Epithelial cell of esophagus (primary cell): ENCODE results near the gene NADSYN1.
"Not testable (repeated sequence)": the region's sequence is repeated elsewhere in the genome, so short reads cannot be mapped to it uniquely, and the experiment has no call there.

Source experiments
- DNase-seq: peaks from one replicate; pipeline ENCODE4 v3.0.0; 2010; ENCODE audit warnings: low read depth
- H3K4me3 ChIP-seq: 2 replicates; pipeline ENCODE4 v1.5.1; 2011; ENCODE audit warnings: mild to moderate bottlenecking, low read length, control low read depth
- CTCF ChIP-seq: IDR thresholded peaks from 2 replicates; pipeline ENCODE4 v1.5.1; 2011; ENCODE audit warnings: low read depth, mild to moderate bottlenecking, low read length, control low read depth, inconsistent platforms; ENCODE audit not compliant: insufficient read depth; ENCODE audit errors: missing control alignments

The NADSYN1 gene

GRCh38 chr11:71538666-71538990, 85.6 kb downstream of the NADSYN1 start:
- no peak overlapping the region for H3K4me3 ChIP-seq
- DNase-seq, result no peak
- TF ChIP-seq CTCF, result no peak

DNA sequence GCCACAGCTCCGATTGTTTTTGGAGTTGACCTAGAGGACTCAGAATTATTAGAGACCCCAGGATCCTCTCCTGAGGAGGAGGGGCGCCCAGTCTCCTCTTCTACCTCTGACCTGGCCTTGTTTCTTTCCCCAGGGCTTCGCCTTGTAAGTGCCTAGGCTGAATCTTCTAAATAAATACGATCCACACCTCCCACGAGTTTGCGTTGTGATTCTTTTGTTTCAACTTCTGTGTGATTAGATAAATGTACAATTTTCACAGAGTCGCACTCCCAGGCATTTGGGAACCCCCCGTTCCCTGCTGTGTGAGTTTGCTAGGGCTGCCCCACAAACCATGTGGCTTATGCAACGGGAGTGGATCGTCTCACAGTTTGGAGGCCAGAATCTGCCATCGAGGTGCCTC, 86.0 kb downstream of the NADSYN1 start:
- TF ChIP-seq CTCF, result no peak
- H3K4me3 ChIP-seq, result no peak overlapping the region
- DNase-seq, result no peak

DNA sequence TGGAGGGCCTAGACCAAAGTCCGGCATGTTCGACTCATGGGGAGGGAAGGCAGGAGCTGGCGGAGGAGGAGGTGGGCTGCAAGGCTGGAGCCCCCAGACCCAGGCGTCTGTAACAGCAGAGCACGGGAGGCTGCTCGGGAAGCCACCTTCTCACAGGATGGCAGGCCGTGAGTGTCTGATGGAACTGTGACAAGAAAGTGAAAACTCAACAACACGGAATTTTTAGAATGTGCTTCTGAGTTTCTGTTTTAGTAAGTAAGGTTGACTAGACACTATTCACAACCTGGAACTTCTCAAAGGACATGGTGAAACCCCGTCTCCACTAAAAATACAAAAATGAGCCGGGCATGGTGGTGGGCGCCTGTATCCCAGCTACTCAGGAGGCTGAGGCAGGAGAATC, 87.0 kb downstream of the NADSYN1 start:
- not testable (repeated sequence) for DNase-seq, H3K4me3 ChIP-seq

DNA sequence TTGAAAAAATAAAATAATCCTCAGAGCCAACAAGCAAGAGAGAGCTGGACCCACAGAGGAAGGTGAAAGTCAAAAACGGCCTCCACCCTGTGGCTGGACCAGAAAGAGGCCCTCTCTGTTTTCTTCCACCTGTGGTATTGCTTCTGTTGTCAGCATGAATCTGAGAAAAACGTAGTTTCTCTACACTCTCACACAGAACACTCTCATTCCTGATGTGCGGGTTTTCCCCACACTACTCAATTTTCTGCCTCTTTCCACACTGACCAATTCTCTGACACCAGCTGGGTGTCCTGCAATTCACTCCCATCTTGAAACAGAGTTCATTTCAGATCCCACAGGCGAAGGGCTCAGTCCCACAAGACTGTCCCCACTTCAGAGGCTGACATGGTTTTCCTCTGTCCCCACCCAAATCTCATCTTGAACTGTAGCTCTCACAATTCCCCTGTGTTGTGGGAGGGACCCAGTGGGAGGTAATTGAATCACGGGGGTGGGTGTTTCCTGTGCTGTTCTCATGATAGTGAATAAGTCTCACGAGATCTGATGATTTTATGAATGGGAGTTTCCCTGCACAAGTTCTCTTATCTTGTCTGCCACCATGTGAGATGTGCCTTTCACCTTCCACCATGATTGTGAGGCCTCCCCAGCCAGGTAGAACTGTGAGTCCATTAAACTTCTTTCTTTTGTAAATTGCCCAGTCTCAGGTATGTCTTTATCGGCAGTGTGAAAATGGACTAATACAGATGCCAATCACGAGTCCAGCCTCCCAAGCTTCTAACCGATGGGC, 87.7 kb downstream of the NADSYN1 start:
- H3K4me3 ChIP-seq, DNase-seq: not testable (repeated sequence)

DNA sequence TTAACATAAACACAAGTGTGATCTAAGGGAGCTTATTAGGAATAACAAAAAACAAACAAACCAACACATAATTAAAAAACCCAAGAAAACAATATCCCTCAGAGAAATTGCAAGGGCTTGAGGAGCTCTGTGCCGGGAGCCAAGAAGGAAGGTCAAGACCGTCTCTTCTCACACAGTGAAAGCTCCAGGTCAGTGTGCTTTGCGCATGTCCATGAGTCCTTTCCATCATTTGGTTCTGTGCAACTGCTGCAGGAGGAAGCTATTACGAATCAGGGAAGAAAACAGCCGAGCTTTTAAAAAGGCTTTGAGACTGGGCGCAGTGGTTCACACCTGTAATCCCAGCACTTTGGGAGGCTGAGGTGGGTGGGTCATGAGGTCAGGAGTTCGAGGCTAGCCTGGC, 89.4 kb downstream of the NADSYN1 start:
- no peak for DNase-seq
- no peak overlapping the region for H3K4me3 ChIP-seq
- no peak for TF ChIP-seq CTCF

DNA sequence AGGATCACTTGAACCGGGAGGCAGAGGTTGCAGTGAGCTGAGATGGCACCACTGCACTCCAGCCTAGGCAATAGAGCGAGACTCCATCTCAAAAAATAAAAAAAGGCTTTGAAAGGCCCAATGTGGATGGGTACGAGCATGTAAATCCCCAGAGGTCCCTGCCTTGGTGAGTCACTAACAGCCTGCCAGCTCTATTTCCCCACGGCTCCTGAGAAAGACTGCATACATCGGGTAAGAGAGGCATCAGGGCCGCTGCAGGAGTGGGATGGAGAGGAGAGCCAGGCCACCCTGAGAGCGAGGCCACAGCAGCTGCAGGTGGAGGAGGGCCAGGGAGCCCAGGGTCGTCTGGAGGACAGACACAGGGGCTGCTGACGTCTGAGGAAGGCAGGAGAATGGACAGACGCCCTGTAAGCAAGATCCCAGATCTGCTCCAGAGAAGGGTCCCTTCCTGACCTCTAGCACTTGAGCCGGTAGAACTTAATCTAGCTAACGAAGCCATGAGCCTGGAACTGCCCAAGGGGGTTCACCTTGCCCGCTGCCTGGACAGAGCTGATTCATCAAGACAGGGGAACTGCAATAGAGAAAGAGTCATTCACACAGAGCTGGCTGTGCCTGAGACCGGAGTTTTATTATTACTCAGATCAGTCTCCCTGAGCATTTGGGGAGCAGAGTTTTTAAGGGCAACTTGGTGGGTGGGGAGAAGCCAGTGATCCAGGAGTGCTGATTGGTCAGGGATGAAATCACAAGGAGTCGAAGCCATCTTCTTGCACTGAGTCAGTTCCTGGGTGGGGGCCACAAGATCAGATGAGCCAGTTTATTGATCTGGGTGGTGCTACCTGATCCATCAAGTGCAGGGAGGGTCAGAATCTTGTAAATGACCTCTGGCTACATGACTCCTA, 90.1 kb downstream of the NADSYN1 start:
- TF ChIP-seq CTCF, result no peak
- no peak overlapping the region for H3K4me3 ChIP-seq
- no peak for DNase-seq

DNA sequence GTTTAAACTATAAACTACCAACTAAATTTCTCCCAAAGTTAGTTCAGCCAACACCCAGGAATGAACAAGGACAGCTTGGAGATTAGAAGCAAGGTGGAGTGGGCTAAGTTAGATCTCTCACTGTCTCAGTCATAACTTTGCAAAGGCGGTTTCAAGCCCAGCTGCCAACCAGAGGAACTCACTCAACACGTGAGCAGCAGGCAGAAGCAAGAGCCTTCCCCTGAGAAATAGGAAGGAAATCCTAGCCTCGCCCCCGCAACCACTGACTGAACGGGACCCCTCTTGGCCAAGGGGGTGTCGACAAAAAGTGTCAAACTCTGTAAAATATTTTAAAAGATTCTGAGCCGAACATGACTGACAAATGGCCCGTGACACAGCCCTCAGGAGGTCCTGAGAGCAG, 90.9 kb downstream of the NADSYN1 start:
- TF ChIP-seq CTCF, result no peak
- no peak for DNase-seq
- H3K4me3 ChIP-seq, result no peak overlapping the region
